ENCODE results near the gene FBXO11. TPM values are rescaled to one million over a fixed set of nuclear protein-coding genes. Genes with fewer than 3 reads are reported as not detected.
"Not testable (repeated sequence)": the region's sequence is repeated elsewhere in the genome, so short reads cannot be mapped to it uniquely, and the experiment has no call there.

Gene FBXO11
- total RNA-seq, 4 donors from 2014 or later = 19.8 to 80.6 (median 49.8) TPM

DNA sequence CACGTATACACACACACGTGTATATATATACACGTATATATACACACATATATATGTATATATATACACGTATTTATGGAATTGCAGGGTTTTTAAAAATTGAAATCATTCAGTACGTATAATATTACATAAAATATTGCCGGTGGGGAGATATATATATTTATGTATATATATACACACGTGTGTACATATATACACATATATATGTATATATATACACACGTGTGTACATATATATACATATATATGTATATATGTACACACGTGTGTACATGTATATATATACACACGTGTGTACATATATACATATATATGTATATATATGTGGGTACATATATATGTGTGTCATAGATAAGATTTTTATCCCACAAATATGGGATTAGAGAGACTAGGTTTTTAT lies 5.4 kb downstream of the FBXO11 start:
- no peaks in the 10 kb centered on the region for H3K36me3 ChIP-seq
- no peaks in the 10 kb centered on the region for H3K27me3 ChIP-seq
- no peak for DNase-seq
- peaks cover 0 to 62% (median 30%) of the 10 kb centered on the region in 4 donors for H3K4me1 ChIP-seq
- intact Hi-C loops (cut with DNase I; ENCODE audit: low total_unique reads) (loop anchor here (10.0 kb wide), 1 partner anchor 204 kb away; no protein-coding TSS in a partner anchor), in situ Hi-C loops (cut with MboI; ENCODE audit: low pct_ligation_motif_present in 1 of 4, low pct_unique_long_range_greater_than_20kb in 1 of 4, low sequenced_read_pairs in 3 of 4) (loop anchor here in 2 of 4 donors (10.0 kb wide), 2 partner anchors 116 to 534 kb away; partner anchors contain the start of gene MSH6 (in 1 of the 2))
- 78 to 83% methylated on average over 10 of the region's 10 CpGs for WGBS, 2 donors (ENCODE audit: low coverage in 1 of 2)
- H3K27ac ChIP-seq = no peak overlapping the region
- no peak for TF ChIP-seq EP300 (IDR thresholded peaks at IDR 0.05; ENCODE audit: low read depth)
- TF ChIP-seq, protein P1, sequence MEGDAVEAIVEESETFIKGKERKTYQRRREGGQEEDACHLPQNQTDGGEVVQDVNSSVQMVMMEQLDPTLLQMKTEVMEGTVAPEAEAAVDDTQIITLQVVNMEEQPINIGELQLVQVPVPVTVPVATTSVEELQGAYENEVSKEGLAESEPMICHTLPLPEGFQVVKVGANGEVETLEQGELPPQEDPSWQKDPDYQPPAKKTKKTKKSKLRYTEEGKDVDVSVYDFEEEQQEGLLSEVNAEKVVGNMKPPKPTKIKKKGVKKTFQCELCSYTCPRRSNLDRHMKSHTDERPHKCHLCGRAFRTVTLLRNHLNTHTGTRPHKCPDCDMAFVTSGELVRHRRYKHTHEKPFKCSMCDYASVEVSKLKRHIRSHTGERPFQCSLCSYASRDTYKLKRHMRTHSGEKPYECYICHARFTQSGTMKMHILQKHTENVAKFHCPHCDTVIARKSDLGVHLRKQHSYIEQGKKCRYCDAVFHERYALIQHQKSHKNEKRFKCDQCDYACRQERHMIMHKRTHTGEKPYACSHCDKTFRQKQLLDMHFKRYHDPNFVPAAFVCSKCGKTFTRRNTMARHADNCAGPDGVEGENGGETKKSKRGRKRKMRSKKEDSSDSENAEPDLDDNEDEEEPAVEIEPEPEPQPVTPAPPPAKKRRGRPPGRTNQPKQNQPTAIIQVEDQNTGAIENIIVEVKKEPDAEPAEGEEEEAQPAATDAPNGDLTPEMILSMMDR (IDR thresholded peaks at IDR 0.05) = no peak
- TF ChIP-seq POLR2AphosphoS5 (IDR thresholded peaks at IDR 0.05) = no peak
- no peak for TF ChIP-seq POLR2A (IDR thresholded peaks at IDR 0.05)
- no peak overlapping the region for H3K4me3 ChIP-seq
- no peaks in the 10 kb centered on the region for H3K9me3 ChIP-seq

DNA sequence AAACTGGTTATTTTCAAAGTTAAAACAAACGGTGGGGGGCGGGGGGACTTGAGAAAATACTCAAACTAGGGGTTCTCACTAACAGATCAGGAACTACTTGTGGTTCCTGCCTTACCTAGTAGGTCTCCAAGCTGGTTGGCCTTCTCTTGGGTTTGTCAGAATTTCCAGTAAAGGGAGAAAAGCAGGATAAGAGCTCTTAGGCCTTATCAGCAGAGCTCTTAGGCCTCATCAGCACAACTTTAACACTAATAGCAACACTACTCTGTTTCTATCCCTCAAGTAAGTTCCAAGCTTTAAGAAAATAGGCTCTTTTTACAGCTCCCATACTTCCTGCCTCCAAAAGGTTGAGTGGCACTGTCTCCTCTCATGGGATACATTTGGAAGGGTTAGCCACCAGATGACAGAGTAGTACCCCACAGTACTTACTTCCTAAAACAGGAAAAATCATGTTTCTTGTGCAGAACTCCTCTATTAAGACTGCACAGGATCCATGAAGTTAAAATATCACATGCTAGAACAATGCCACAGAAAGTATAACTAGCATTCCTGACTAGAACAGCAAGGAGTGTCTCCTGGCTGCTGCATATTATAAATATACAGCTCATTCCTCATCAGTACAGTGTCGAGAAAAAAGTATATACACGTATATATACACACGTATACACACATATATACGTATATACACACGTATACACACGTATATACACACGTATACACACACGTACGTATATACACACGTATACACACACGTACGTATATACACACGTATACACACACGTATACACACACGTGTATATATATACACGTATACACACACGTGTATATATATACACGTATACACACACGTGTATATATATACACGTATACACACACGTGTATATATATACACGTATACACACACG lies 6.1 kb downstream of the FBXO11 start:
- DNase-seq = no peak
- H3K27me3 ChIP-seq = no peaks in the 10 kb centered on the region
- no peak overlapping the region for H3K4me3 ChIP-seq
- peaks cover 0 to 67% (median 30%) of the 10 kb centered on the region in 4 donors for H3K4me1 ChIP-seq
- H3K36me3 ChIP-seq = no peaks in the 10 kb centered on the region
- in situ Hi-C loops (cut with MboI; ENCODE audit: low pct_ligation_motif_present in 1 of 4, low pct_unique_long_range_greater_than_20kb in 1 of 4, low sequenced_read_pairs in 3 of 4) = loop anchor here in 2 of 4 donors (10.0 kb wide), 2 partner anchors 115 to 535 kb away; partner anchors contain the start of gene MSH6 (in 1 of the 2)
- intact Hi-C loops (cut with DNase I; ENCODE audit: low total_unique reads) = loop anchor here (10.0 kb wide), 1 partner anchor 205 kb away; no protein-coding TSS in a partner anchor
- H3K27ac ChIP-seq = peak overlapping the region in 1 of 4 donors; percentile 34
- no peaks in the 10 kb centered on the region for H3K9me3 ChIP-seq
- TF ChIP-seq, protein P1 (IDR thresholded peaks at IDR 0.05) = no peak
- TF ChIP-seq POLR2A (IDR thresholded peaks at IDR 0.05) (no peak), POLR2AphosphoS5 (IDR thresholded peaks at IDR 0.05) (no peak), EP300 (IDR thresholded peaks at IDR 0.05; ENCODE audit: low read depth) (no peak)
- WGBS, 2 donors (ENCODE audit: low coverage in 1 of 2) = 76 to 81% methylated on average over 16 to 25 of the region's 25 CpGs

DNA sequence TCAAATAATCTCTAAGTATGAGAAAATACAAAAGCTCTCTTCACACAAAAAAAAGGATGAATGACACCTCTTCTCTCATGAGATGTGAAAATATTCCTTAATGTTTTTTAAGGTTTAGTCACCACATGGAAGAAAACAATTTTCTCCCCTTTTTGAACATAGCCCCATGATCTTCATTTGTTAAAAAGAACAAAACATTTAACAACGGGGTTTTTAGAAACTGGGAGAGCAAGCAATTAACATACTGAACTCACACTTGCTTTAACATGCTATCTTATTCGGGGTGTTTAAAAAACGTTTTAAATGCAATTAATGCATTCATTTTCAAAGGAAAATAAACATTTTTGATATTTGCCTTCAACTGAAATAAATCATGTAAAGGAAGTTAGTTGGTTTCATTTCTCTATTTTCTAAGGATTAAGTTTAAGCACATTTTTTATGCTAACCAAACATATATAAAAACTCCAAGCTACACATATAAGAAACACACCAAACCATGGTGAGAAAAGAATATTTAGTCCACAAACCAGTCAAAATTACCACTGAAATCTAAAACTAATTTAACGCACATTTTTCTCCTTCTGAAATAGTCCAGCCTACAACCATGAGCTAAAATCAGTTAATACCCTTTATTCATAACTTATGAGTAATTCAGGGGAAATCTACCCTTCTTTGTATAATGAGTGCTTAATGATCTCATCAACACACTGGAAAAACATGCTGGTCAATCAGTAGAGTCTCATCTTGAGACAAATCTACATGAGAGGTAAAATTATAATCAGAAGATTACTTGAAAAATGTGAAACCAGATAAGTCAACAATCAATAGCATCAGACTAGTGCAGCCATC lies 8.2 kb downstream of the FBXO11 start:
- intact Hi-C loops (cut with DNase I; ENCODE audit: low total_unique reads) (no loop called here), in situ Hi-C loops (cut with MboI; ENCODE audit: low pct_ligation_motif_present in 1 of 4, low pct_unique_long_range_greater_than_20kb in 1 of 4, low sequenced_read_pairs in 3 of 4) (no loop called here)
- peak overlapping the region in 1 of 4 donors; percentile 14 for H3K27ac ChIP-seq
- peaks cover 0 to 73% (median 23%) of the 10 kb centered on the region in 4 donors for H3K4me1 ChIP-seq
- H3K4me3 ChIP-seq = no peak overlapping the region
- no peak for TF ChIP-seq EP300 (IDR thresholded peaks at IDR 0.05; ENCODE audit: low read depth)
- TF ChIP-seq, protein P1 (IDR thresholded peaks at IDR 0.05) = no peak
- TF ChIP-seq POLR2A (IDR thresholded peaks at IDR 0.05) = no peak
- TF ChIP-seq POLR2AphosphoS5 (IDR thresholded peaks at IDR 0.05) = no peak
- no peaks in the 10 kb centered on the region for H3K9me3 ChIP-seq
- no peaks in the 10 kb centered on the region for H3K36me3 ChIP-seq
- H3K27me3 ChIP-seq = no peaks in the 10 kb centered on the region
- WGBS, 2 donors (ENCODE audit: low coverage in 1 of 2) = 48 to 52% methylated on average over 4 of the region's 4 CpGs
- DNase-seq = no peak

DNA sequence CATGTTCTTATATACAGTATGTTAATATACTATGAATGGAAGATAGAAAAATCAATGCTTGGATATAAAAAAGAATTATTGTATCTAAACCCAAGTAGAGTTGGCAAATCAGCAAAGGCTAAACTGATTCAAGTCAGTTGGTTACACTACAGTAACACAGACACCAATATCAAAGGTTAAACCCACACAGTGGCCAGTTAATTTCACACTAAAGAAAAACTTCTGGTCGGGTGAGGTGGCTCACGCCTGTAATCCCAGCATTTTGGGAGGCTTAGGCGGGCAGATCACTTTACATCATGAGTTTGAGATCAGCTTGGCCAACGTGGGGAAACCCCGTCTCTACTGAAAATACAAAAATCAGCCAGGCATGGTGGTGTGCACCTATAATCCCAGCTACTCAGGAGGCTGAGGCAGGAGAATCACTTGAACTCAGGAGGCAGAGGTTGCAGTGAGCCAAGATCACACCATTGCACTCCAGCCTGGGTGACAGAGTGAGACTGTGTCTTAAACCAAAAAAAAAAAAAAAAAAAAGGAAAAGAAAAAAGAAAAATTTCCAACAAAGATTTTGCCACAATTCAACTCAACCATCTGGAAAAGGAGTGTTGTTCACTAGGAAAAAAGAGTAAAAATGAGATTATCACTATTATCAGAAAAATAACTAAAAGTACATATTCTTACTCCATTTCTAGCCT lies 9.0 kb downstream of the FBXO11 start:
- WGBS, 2 donors (ENCODE audit: low coverage in 1 of 2) = 81 to 82% methylated on average over 2 to 5 of the region's 5 CpGs
- intact Hi-C loops (cut with DNase I; ENCODE audit: low total_unique reads); H3K27me3 ChIP-seq; H3K4me3 ChIP-seq; H3K9me3 ChIP-seq; H3K36me3 ChIP-seq; in situ Hi-C loops (cut with MboI; ENCODE audit: low pct_ligation_motif_present in 1 of 4, low pct_unique_long_range_greater_than_20kb in 1 of 4, low sequenced_read_pairs in 3 of 4); DNase-seq: not testable (repeated sequence)
- H3K4me1 ChIP-seq = peaks cover 6 to 69% (median 22%) of the 10 kb centered on the region in 4 donors
- H3K27ac ChIP-seq = peak overlapping the region in 1 of 4 donors; percentile 14

Data from transverse colon (tissue), 4 donors.